ENCODE results near the gene NCBP3.

NCBP3 gene

GRCh38 chr17:3801347-3801746 lies 44.7 kb downstream of the NCBP3 start (continued):
- TF ChIP-seq ZBTB11 (tag by site-specific recombination; conservative IDR thresholded peaks at IDR 0.05; ENCODE audit: low read depth) (no peak), ZSCAN16 (tag by site-specific recombination; IDR thresholded peaks at IDR 0.05) (no peak), ZNF776 (tag by site-specific recombination; IDR thresholded peaks at IDR 0.05; ENCODE audit: borderline replicate concordance) (no peak), ZNF248 (tag by site-specific recombination; IDR thresholded peaks at IDR 0.05) (no peak), ZNF549 (tag by site-specific recombination; IDR thresholded peaks at IDR 0.05) (no peak), ZNF692 (tag by site-specific recombination; IDR thresholded peaks at IDR 0.05) (no peak), ZNF214 (tag by site-specific recombination; IDR thresholded peaks at IDR 0.05; ENCODE audit: borderline replicate concordance) (no peak)
- TF ChIP-seq, protein P1, sequence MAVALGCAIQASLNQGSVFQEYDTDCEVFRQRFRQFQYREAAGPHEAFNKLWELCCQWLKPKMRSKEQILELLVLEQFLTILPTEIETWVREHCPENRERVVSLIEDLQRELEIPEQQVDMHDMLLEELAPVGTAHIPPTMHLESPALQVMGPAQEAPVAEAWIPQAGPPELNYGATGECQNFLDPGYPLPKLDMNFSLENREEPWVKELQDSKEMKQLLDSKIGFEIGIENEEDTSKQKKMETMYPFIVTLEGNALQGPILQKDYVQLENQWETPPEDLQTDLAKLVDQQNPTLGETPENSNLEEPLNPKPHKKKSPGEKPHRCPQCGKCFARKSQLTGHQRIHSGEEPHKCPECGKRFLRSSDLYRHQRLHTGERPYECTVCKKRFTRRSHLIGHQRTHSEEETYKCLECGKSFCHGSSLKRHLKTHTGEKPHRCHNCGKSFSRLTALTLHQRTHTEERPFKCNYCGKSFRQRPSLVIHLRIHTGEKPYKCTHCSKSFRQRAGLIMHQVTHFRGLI (tag by site-specific recombination; IDR thresholded peaks at IDR 0.05), result no peak

DNA sequence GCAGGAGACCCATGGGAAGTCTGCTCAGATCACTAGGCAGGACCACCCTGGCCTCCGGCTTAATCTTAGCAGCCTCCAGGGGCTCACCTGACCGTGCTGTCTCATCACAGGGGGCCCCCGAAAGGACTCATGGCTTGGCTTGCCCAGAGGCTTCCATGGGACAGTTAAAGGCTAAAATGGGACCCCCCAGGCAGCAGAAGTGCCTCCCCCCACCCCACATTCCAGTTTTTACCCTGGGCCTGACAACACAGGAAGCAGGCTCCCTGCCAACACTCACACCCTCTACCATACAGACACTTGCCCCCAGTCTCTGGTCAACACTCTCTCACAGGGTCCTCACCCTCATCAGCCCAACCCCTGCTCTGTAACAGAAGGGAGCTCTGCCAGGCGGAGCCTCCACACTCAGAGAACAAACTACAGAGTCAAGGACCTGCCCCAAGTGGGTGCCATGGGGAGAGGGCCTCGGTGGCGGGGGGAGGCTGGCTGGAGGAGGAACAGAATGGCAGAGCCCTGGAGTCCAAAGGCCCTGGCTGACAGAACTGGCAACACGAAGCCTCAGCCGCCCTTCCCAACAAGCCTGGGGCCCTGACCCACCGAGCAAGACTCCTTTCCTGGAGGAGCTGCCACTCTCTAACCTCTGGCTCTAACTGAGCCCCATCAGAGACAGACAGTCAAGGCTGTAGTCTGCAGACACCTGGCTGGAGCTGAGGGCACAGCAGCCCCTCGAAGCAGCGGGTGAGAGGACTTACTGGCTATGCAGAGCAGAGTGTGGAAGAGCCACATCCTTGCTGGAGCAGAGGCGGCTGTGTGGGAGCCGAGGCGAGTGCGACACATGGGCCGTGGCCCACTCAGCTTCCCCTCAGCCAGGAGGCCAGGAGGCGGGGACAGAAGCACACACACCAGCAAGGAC lies 45.4 kb downstream of the NCBP3 start, which contains the start of gene ITGAE:
Gene ITGAE, minus strand, starts transcription at position 827 of the 910 bp plus-strand sequence. Its CDS starts 44 bp downstream, at position 783.
- Histone ChIP-seq H3K9me3 (ENCODE audit: control insufficient read depth, insufficient read depth, low read depth, low read length) (no peaks in the 10 kb centered on the region), H3K27ac (ENCODE audit: extremely low read depth, low read depth, low read length) (no peak within 1 kb of the TSS), H3K36me3 (ENCODE audit: control insufficient read depth in 2 of 2, insufficient read depth in 1 of 2, low read length in 2 of 2) (peaks cover 0 to 22% of the 10 kb centered on the region in 2 experiments; a peak in 1 of 3 replicates), H3K4me3 (ENCODE audit: low read depth, low read length) (no peak within 1 kb of the TSS), H3K4me1 (ENCODE audit: control insufficient read depth, insufficient read depth, low read length) (no peaks in the 10 kb centered on the region)
- ChIA-PET POLR2A (no interaction called here), CTCF (interaction anchor here (0.6 to 0.7 kb wide), 3 partner anchors 38 to 69 kb away, joined by 3 to 5 read pairs (median 3); no protein-coding TSS in a partner anchor)
- TF ChIP-seq GLIS1 (tag by site-specific recombination; IDR thresholded peaks at IDR 0.05), result peak; percentile 74
- no peak for TF ChIP-seq ZNF791 (tag by site-specific recombination; IDR thresholded peaks at IDR 0.05)
- no peak for TF ChIP-seq PRDM4 (tag by site-specific recombination; IDR thresholded peaks at IDR 0.05)
- TF ChIP-seq ZFHX2 (tag by site-specific recombination; conservative IDR thresholded peaks at IDR 0.05), result peak; percentile 70
- no peak for TF ChIP-seq ZNF266 (tag by site-specific recombination; IDR thresholded peaks at IDR 0.05; ENCODE audit: low read depth)
- no peak for TF ChIP-seq YY2 (tag by site-specific recombination; IDR thresholded peaks at IDR 0.05)
- no peak for TF ChIP-seq ZNF140 (tag by site-specific recombination; IDR thresholded peaks at IDR 0.05)
- no peak for TF ChIP-seq ZNF366 (tag by site-specific recombination; conservative IDR thresholded peaks at IDR 0.05)
- TF ChIP-seq ZNF621 (tag by site-specific recombination; IDR thresholded peaks at IDR 0.05), result no peak
- peak; percentile 66 for TF ChIP-seq EGR2 (tag by site-specific recombination; IDR thresholded peaks at IDR 0.05; ENCODE audit: low read depth)
- TF ChIP-seq, protein P2, sequence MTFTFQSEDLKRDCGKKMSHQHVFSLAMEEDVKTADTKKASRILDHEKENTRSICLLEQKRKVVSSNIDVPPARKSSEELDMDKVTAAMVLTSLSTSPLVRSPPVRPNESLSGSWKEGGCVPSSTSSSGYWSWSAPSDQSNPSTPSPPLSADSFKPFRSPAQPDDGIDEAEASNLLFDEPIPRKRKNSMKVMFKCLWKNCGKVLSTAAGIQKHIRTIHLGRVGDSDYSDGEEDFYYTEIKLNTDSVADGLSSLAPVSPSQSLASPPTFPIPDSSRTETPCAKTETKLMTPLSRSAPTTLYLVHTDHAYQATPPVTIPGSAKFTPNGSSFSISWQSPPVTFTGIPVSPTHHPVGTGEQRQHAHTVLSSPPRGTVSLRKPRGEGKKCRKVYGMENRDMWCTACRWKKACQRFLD (tag by site-specific recombination; IDR thresholded peaks at IDR 0.05), result no peak
- TF ChIP-seq WT1 (tag by site-specific recombination; IDR thresholded peaks at IDR 0.05), result no peak
- TF ChIP-seq, protein P3, sequence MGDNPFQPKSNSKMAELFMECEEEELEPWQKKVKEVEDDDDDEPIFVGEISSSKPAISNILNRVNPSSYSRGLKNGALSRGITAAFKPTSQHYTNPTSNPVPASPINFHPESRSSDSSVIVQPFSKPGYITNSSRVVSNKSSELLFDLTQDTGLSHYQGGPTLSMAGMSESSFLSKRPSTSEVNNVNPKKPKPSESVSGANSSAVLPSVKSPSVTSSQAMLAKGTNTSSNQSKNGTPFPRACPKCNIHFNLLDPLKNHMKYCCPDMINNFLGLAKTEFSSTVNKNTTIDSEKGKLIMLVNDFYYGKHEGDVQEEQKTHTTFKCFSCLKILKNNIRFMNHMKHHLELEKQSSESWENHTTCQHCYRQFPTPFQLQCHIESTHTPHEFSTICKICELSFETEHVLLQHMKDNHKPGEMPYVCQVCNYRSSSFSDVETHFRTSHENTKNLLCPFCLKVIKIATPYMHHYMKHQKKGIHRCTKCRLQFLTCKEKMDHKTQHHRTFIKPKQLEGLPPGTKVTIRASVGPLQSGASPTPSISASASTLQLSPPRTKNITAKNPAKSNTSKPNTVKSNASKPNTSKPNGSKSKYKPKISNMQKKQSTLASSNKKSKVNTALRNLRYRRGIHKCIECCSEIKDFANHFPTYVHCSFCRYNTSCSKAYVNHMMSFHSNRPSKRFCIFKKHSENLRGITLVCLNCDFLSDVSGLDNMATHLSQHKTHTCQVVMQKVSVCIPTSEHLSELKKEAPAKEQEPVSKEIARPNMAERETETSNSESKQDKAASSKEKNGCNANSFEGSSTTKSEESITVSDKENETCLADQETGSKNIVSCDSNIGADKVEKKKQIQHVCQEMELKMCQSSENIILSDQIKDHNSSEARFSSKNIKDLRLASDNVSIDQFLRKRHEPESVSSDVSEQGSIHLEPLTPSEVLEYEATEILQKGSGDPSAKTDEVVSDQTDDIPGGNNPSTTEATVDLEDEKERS (tag by site-specific recombination; IDR thresholded peaks at IDR 0.05), result no peak

All from HEK293 (cell line).